ENCODE data around the gene EMP2.

- TF ChIP-seq BHLHE40 (IDR thresholded peaks at IDR 0.05; ENCODE audit: low read depth, low read length): no peak
- TF ChIP-seq CTCF (conservative IDR thresholded peaks at IDR 0.05; ENCODE audit: low read depth, low read length): no peak
- no peak for TF ChIP-seq POLR2A (IDR thresholded peaks at IDR 0.05; ENCODE audit: low read depth, low read length)
- no peak for TF ChIP-seq MXI1 (IDR thresholded peaks at IDR 0.05; ENCODE audit: borderline replicate concordance, low read depth, low read length)
- TF ChIP-seq CEBPB (IDR thresholded peaks at IDR 0.05; ENCODE audit: low read depth, low read length): no peak
Observed at GRCh38 chr16:10564591-10564990, 15.8 kb downstream of the EMP2 start.
